ENCODE measurements around the gene TRPM4. TPM values are rescaled to one million over a fixed set of nuclear protein-coding genes. Genes with fewer than 3 reads are reported as not detected.
A peak's percentile ranks its signal among the peaks of the same experiment; 100 is the strongest.
"Not testable (repeated sequence)": the region's sequence is repeated elsewhere in the genome, so short reads cannot be mapped to it uniquely, and the experiment has no call there.

TRPM4 gene
- total RNA-seq, 2 experiments from 2014 or later = not detected

DNA sequence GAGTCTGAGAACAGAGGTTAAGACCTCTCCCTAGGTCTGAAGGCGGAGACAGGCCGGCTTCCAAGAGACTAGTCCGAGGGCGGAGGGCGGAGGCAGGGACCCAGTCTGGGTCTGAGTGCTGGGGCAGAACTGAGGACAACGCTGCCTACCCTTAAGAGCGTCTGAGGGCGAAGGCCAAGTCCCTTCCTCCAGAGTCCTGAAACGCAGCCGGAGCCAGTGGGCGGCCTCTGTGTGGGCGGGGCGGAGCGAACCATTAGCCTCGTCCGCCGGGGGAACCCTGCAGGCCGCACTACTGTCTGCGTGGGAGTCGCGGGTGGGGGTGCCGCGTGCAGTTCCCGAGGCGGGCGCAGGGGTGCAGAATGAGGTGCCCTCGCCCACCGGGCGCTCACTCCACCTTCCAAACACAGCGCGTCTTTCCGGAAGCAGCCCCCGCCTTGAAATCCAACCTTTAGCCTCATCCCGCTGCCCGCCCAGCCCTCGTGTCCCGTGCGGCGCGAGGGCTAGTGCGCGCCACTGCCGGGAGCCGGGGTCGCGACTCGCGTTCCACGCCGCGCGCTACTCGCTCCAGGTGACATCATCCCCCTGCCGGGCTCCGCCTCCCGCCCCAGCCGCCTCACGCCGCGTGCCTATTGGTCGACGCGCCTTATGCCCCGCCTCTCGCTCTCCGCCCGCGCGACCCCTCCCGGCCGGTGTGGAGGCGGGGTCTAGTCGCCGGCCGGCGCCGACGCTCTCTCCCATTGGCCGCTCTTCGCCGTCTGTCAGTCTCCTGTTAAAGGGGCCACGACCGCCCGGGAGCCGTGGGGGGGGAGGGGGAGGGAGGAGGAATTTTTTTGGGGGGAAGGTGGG, 38.8 kb upstream of the TRPM4 start, which contains the start of gene C19orf73:
Gene C19orf73 (minus strand): TSS at position 579 of the 846 bp plus-strand sequence. CDS start 121 bp downstream, at position 458.
- peak; percentile 81 for ATAC-seq
- H3K27me3 Mint-ChIP-seq (ENCODE audit: low read depth) = peaks cover 18% of the 10 kb centered on the region
- DNase-seq = peak; percentile 96
- ChIA-PET CTCF (interaction anchor here (1.2 to 1.6 kb wide), 2 partner anchors 21 kb away, joined by 6 to 7 read pairs; no protein-coding TSS in a partner anchor), POLR2A (no interaction called here)
- no peaks in the 10 kb centered on the region for H3K9me3 Mint-ChIP-seq (ENCODE audit: insufficient read depth)
- peak within 1 kb of the TSS; percentile 82 for H3K27ac Mint-ChIP-seq
- peaks cover 6% of the 10 kb centered on the region for H3K36me3 Mint-ChIP-seq (ENCODE audit: low read depth)
- H3K4me1 Mint-ChIP-seq (ENCODE audit: low read depth) = peaks cover 33% of the 10 kb centered on the region
- H3K4me3 Mint-ChIP-seq = peak within 1 kb of the TSS; percentile 82

DNA sequence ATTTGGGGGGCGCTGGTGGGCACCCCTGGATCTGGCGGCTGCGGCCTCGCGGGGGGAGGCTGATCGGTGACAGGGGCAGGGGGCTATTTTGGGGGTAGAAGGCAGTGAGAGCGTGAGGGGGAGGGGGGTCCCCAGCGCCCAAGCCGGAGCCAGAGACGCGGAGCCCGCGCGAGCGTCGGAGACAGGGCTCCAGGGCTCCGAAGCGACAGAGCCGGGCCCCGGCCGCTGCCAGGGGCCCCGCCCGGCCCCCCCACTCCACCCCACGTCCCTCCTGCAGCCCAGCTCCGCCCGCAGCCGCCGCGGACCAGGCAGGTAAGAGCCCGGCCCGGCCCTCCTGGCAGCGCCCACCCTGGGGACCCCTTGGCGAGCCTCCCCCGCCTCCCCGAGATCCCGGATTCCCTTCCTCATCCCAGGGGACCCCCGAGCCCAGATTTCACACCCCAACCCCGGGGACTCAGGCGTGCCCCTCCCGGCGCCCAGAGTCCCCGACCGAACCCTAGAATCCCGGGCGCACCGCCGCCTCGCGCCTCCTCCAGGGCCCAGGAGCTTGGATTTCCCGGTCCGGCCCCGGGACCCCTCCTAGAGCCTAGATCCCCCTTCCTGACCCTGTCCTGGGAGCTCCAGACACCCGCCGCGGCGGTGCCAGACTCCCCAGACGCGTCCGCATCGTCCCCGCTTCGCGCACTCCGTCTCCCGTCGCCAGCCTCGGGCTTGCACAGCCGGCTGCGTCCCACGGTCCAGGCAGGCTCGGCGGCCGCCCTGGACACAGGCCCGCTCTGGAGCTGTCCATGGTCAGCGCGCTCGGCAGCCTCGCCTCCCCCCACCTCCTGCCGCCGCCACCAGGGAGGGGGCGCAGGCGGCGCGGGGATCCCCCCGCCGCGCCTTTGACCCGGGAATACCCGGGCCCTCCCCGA, 37.9 kb upstream of the TRPM4 start, which contains the start of gene PPFIA3:
Gene PPFIA3 (plus strand): TSS at position 134 of the 914 bp plus-strand sequence. CDS start 8,330 bp downstream, outside the sequence.
- DNase-seq = no peak

DNA sequence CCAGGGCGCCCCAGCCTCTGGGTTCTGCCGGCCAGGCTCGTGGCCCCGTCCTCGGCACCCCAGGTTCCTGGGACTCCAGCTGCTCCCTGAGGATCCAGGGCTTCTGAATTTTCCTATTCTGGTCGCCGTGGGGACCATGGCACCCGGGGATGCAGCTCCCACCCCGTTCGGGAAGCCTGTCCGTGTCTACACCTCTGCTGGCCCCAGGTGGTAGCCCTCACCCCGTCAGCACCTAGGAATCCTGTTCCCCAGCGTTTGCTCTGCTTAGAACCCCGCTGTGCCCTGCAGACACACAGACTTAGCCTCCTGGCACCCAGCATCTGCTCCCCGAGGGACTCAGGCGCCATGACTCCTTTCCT, 37.3 kb upstream of the TRPM4 start:
- no peak for DNase-seq
- H3K36me3 Mint-ChIP-seq (ENCODE audit: low read depth) = peaks cover 6% of the 10 kb centered on the region
- ChIA-PET POLR2A (interaction anchor here (0.7 kb wide), 1 partner anchor 399 kb away, joined by 3 read pairs; no protein-coding TSS in a partner anchor), CTCF (interaction anchor here (0.7 to 1.4 kb wide), 5 partner anchors 14 to 356 kb away, joined by 3 to 6 read pairs (median 3); no protein-coding TSS in a partner anchor)
- H3K4me3 Mint-ChIP-seq = peak overlapping the region; percentile 57
- no peaks in the 10 kb centered on the region for H3K9me3 Mint-ChIP-seq (ENCODE audit: insufficient read depth)
- H3K27me3 Mint-ChIP-seq (ENCODE audit: low read depth) = peaks cover 18% of the 10 kb centered on the region
- peaks cover 26% of the 10 kb centered on the region for H3K4me1 Mint-ChIP-seq (ENCODE audit: low read depth)
- no peak overlapping the region for H3K27ac Mint-ChIP-seq
- no peak for ATAC-seq

More for the DNA sequence above, 37.9 kb upstream of the TRPM4 start, which contains the start of gene PPFIA3:
- Mint-ChIP-seq H3K9me3 (ENCODE audit: insufficient read depth) (no peaks in the 10 kb centered on the region), H3K27ac (peak within 1 kb of the TSS; percentile 82), H3K4me3 (peak within 1 kb of the TSS; percentile 82), H3K4me1 (ENCODE audit: low read depth) (peaks cover 30% of the 10 kb centered on the region), H3K36me3 (ENCODE audit: low read depth) (peaks cover 6% of the 10 kb centered on the region), H3K27me3 (ENCODE audit: low read depth) (peaks cover 18% of the 10 kb centered on the region)
- ChIA-PET CTCF (interaction anchor here (1.2 to 1.4 kb wide), 3 partner anchors 22 to 357 kb away, joined by 3 to 6 read pairs (median 3); no protein-coding TSS in a partner anchor), POLR2A (interaction anchor here (0.7 kb wide), 1 partner anchor 399 kb away, joined by 3 read pairs; no protein-coding TSS in a partner anchor)
- ATAC-seq = no peak

DNA sequence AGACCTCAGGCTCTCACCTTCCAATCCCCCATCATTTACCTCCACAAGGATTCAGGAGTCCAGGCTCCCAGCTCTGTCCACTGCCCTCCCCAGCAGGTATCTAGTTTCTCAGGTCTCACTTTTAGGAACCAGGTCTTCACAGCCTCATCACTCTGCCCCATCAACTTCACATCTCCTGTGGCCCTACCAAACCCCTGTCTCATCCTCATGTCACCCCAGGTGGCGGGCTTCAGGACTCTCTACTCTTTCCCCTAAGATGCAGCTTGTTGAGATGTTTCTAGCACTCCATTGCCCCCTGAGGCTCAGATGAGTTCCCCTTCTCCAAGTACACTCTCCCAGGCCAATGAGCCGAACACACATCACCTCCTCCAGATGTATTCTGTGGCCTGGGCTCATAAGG, 36.7 kb upstream of the TRPM4 start:
- H3K9me3 Mint-ChIP-seq (ENCODE audit: insufficient read depth) = no peaks in the 10 kb centered on the region
- POLR2A ChIA-PET = no interaction called here
- H3K4me3 Mint-ChIP-seq = peak overlapping the region; percentile 57
- H3K27ac Mint-ChIP-seq = peak overlapping the region; percentile 2
- H3K4me1 Mint-ChIP-seq (ENCODE audit: low read depth) = peaks cover 26% of the 10 kb centered on the region
- peaks cover 6% of the 10 kb centered on the region for H3K36me3 Mint-ChIP-seq (ENCODE audit: low read depth)
- ATAC-seq = no peak
- no peak for DNase-seq
- H3K27me3 Mint-ChIP-seq (ENCODE audit: low read depth) = peaks cover 18% of the 10 kb centered on the region
- CTCF ChIA-PET = interaction anchor here (0.7 to 1.4 kb wide), 3 partner anchors 15 to 78 kb away, joined by 3 read pairs; no protein-coding TSS in a partner anchor

DNA sequence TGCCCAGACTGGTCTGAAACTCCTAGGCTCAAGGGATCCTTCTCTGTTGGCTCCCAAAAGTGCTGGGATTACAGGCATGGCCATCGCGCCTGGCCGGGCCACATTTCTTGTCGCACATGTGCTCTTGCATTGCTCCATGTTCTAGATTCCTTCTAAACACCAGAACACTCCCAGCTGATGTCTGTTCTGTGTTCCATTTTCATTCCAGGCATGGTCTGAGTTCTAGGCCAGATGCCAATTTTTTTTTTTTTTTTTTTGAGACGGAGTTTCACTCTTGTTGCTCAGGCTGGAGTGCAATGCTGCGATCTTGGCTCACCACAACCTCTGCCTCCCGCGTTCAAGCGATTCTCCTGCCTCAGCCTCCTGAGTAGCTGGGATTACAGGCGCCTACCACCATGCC, 35.8 kb upstream of the TRPM4 start:
- H3K9me3 Mint-ChIP-seq (ENCODE audit: insufficient read depth); DNase-seq; POLR2A ChIA-PET; ATAC-seq; H3K27ac Mint-ChIP-seq; CTCF ChIA-PET; H3K4me3 Mint-ChIP-seq; H3K36me3 Mint-ChIP-seq (ENCODE audit: low read depth): not testable (repeated sequence)
- Mint-ChIP-seq H3K4me1 (ENCODE audit: low read depth) (peaks cover 20% of the 10 kb centered on the region), H3K27me3 (ENCODE audit: low read depth) (peaks cover 18% of the 10 kb centered on the region)

DNA sequence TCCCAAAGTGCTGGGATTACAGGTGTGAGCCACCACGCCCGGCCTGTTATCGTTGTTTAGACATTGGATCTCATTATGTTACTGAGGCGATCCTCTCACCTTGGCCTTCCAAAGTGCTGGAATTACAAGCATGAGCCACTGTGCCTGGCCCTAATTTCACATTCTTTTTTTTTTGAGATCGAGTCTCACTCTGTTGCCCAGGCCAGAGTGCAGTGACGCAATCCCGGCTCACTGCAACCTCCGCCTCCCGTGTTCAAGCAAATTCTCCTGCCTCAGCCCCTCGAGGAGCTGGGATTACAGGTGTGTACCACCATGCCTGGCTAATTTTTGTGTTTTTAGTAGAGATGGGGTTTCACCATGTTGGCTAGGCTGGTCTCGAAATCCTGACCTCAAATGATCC, 34.3 kb upstream of the TRPM4 start:
- H3K27ac Mint-ChIP-seq; POLR2A ChIA-PET; H3K36me3 Mint-ChIP-seq (ENCODE audit: low read depth); DNase-seq; H3K9me3 Mint-ChIP-seq (ENCODE audit: insufficient read depth); H3K4me3 Mint-ChIP-seq; ATAC-seq: not testable (repeated sequence)
- Mint-ChIP-seq H3K27me3 (ENCODE audit: low read depth) (peaks cover 18% of the 10 kb centered on the region), H3K4me1 (ENCODE audit: low read depth) (peaks cover 17% of the 10 kb centered on the region)
- CTCF ChIA-PET = interaction anchor here (1.3 kb wide), 1 partner anchor 9 kb away, joined by 4 read pairs; the partner anchor contains the start of gene LIN7B

DNA sequence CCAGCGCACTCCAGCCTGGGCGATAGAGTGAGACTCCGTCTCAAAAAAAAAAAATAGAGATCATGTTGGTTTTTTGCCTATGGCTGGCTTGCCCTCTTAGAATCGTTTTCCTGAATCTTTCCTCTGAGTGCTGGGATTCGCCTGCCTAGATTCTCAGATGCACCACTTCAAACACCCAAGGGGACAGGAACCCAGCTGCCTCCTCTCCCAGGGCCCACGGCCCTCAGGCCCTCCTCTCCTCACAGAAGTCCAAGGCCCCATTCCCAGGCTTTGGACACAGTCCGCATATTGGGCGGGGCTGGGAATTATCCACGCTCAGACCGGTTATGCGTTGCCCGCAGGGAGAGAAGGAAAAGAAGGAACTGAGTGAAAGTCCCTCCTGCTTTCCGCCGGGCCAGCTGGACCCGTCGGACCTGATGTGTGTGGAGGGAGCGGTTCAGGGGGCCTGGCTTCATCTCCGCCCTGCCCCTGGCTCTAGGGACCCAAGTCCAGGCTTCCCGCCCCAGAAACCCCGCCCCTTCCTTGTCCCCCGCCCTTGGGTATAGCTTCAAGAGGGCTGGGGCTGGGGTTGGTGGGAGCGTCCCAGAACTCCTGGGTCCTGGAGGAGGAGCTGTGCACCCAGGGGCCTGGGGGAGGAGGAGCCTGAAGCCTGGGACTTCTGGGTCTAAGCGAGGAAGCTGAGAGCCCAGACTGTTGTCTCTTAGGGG, 32.4 kb upstream of the TRPM4 start:
- Mint-ChIP-seq H3K9me3 (ENCODE audit: insufficient read depth) (no peaks in the 10 kb centered on the region), H3K4me3 (no peak overlapping the region), H3K36me3 (ENCODE audit: low read depth) (peaks cover 2% of the 10 kb centered on the region), H3K27me3 (ENCODE audit: low read depth) (peaks cover 14% of the 10 kb centered on the region), H3K27ac (no peak overlapping the region), H3K4me1 (ENCODE audit: low read depth) (peaks cover 18% of the 10 kb centered on the region)
- no peak for ATAC-seq
- ChIA-PET POLR2A (no interaction called here), CTCF (interaction anchor here (1.0 to 1.2 kb wide), 3 partner anchors 11 to 74 kb away, joined by 3 read pairs; partner anchors contain the start of gene LIN7B)
- no peak for DNase-seq

DNA sequence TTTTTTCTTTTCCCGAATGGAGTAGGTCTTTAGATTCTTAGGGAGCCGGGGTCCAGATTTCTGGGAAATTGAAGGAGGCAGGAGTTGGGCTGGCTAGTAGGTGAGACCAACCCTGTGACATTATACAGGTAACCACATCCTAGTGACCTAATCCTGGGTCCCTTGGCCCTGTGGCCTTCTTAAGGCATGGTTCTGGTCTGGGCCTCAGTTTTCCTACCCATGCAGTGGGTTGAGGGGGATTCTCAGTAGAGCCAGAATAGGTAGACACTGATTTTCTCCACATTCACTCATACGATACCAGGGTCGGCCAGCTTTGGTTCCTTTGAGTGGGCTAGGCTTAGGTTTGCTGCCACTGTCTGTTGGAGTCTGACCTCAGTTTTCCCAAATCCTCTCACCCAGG, 31.0 kb upstream of the TRPM4 start:
- ChIA-PET CTCF (no interaction called here), POLR2A (no interaction called here)
- ATAC-seq (no peak), DNase-seq (no peak)
- Mint-ChIP-seq H3K36me3 (ENCODE audit: low read depth) (peaks cover 2% of the 10 kb centered on the region), H3K27ac (no peak overlapping the region), H3K4me3 (no peak overlapping the region), H3K9me3 (ENCODE audit: insufficient read depth) (no peaks in the 10 kb centered on the region), H3K4me1 (ENCODE audit: low read depth) (peaks cover 11% of the 10 kb centered on the region), H3K27me3 (ENCODE audit: low read depth) (peaks cover 6% of the 10 kb centered on the region)

DNA sequence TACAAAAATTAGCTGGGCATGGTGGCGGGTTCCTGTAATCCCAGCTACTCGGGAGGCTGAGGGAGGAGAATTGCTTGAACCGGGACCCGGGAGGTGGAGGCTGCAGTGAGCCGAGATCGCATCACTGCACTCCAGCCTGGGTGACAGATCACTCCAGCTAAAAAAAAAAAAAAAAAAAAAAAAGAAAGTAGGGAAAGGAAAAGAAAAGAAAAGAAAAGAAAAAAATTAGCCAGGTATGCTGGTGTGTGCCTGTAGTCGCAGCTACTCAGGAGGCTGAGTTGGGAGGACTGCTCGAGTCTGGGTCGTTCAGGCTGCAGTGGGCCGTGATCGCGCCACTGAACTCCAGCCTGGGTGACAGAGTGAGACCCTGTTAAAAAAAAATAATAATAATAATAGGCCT, 30.4 kb upstream of the TRPM4 start:
- H3K4me1 Mint-ChIP-seq (ENCODE audit: low read depth) = peaks cover 11% of the 10 kb centered on the region
- H3K27ac Mint-ChIP-seq; DNase-seq; ATAC-seq; H3K4me3 Mint-ChIP-seq; H3K27me3 Mint-ChIP-seq (ENCODE audit: low read depth); H3K9me3 Mint-ChIP-seq (ENCODE audit: insufficient read depth); H3K36me3 Mint-ChIP-seq (ENCODE audit: low read depth): not testable (repeated sequence)
- POLR2A ChIA-PET = interaction anchor here (0.9 to 1.1 kb wide), 2 partner anchors 10 to 133 kb away, joined by 3 read pairs; partner anchors contain the start of gene RUVBL2
- CTCF ChIA-PET = interaction anchor here (1.3 to 3.7 kb wide), 8 partner anchors 12 to 134 kb away, joined by 3 to 23 read pairs (median 7); partner anchors contain the start of genes LIN7B and RUVBL2

DNA sequence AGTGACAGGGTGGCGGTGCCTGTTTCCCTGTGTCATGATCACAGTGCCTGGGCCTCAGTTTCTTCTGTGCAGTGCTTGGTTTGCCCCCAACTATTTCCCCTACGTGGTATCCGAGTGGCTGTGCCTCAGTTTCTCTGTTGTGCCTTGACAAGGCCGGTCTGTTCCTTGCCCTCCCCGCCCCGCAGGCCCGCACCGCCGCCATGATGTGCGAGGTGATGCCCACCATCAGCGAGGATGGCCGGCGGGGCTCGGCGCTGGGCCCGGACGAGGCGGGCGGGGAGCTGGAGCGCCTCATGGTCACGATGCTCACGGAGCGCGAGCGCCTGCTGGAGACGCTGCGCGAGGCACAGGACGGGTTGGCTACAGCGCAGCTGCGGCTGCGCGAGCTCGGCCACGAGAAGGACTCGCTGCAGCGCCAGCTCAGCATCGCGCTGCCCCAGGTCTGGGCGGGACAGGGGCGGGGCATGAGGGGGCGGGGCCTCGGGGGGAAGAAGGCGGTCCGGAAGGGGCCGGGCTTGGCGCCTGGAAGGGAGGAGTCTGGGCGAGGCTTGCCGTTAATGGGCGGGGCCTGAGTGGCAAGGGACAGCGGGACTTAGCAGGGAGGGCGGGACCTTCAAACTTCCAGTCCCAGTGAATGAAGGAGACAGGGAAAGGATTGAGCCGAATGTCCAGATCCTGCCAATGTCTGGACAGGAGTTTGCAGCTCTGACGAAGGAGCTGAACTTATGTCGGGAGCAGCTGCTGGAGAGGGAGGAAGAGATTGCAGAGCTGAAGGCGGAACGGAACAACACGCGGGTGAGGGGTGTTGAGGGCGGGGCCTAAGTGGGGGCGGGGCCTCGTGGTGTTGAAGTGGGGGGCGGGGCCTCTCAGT, 29.7 kb upstream of the TRPM4 start:
- H3K36me3 Mint-ChIP-seq (ENCODE audit: low read depth) = peaks cover 2% of the 10 kb centered on the region
- no peaks in the 10 kb centered on the region for H3K9me3 Mint-ChIP-seq (ENCODE audit: insufficient read depth)
- peak overlapping the region; percentile 87 for H3K27ac Mint-ChIP-seq
- H3K27me3 Mint-ChIP-seq (ENCODE audit: low read depth) = peaks cover 3% of the 10 kb centered on the region
- DNase-seq = peak; percentile 95
- ChIA-PET POLR2A (interaction anchor here (0.6 to 1.1 kb wide), 3 partner anchors 11 to 294 kb away, joined by 3 read pairs; partner anchors contain the start of gene RUVBL2), CTCF (interaction anchor here (0.7 to 3.7 kb wide), 11 partner anchors 11 to 134 kb away, joined by 3 to 23 read pairs (median 4); partner anchors contain the start of genes LIN7B and RUVBL2)
- ATAC-seq = peak; percentile 97
- H3K4me1 Mint-ChIP-seq (ENCODE audit: low read depth) = peaks cover 15% of the 10 kb centered on the region
- H3K4me3 Mint-ChIP-seq = peak overlapping the region; percentile 83

All from activated CD8-positive, alpha-beta T cell treated with anti-CD3 and anti-CD28 coated beads, Interleukin-2, amount 10 ng/mL, durations not matched to agents 7 days and 5 days (primary cell).